ENCODE measurements around the gene C3. TPM values are rescaled to one million over a fixed set of nuclear protein-coding genes. Genes with fewer than 3 reads are reported as not detected.
"Not testable (repeated sequence)": the region's sequence is repeated elsewhere in the genome, so short reads cannot be mapped to it uniquely, and the experiment has no call there.

C3 gene
- total RNA-seq, 1 experiment from 2014 or later, result 7.0 TPM

GRCh38 chr19:6708913-6709312, 11.5 kb downstream of the C3 start:
- H3K9me2 ChIP-seq (ENCODE audit: insufficient read depth); BruUV-seq (replicated peaks); H4K20me1 ChIP-seq (ENCODE audit: insufficient read depth); ATAC-seq; H3K4me2 ChIP-seq (ENCODE audit: low read length); H3K36me3 ChIP-seq (ENCODE audit: control insufficient read depth in 1 of 2, insufficient read depth in 2 of 2, low read length in 2 of 2); intact Hi-C loops (cut with micrococcal nuclease); H3K4me3 ChIP-seq (replicated peaks in 1 of 2; ENCODE audit: low read depth in 1 of 2, low read length in 2 of 2); H3K27ac ChIP-seq (ENCODE audit: low read depth, low read length); DNase-seq (ENCODE audit: low read depth, low spot score); H3K27me3 ChIP-seq (ENCODE audit: insufficient read depth, low read length); H3K4me1 ChIP-seq (ENCODE audit: control insufficient read depth in 1 of 2, insufficient read depth in 2 of 2, low read length in 2 of 2); H3K9ac ChIP-seq (ENCODE audit: low read length); CTCF ChIA-PET; H3K79me2 ChIP-seq (ENCODE audit: insufficient read depth, low read length); H3K9me3 ChIP-seq (ENCODE audit: control insufficient read depth in 1 of 2, insufficient read depth in 1 of 2, low read depth in 1 of 2, low read length in 2 of 2); H2AFZ ChIP-seq (ENCODE audit: low read depth, low read length, poor library complexity, severe bottlenecking); RAD21 ChIA-PET (ENCODE audit: low non-redundant PET in 1 of 2, low total read pairs in 2 of 2, uncharacterized antibody in 2 of 2, unreplicated experiment in 2 of 2); POLR2A ChIA-PET: not testable (repeated sequence)

- no peak for DNase-seq (ENCODE audit: low read depth, low spot score)
- no TSS peak for BruUV-seq (replicated peaks)
Observed at GRCh38 chr19:6708346-6708745, 12.1 kb downstream of the C3 start.

More at GRCh38 chr19:6708346-6708745, 12.1 kb downstream of the C3 start:
- Histone ChIP-seq H3K4me3 (replicated peaks in 1 of 2; ENCODE audit: low read depth in 1 of 2, low read length in 2 of 2) (no peak overlapping the region), H3K27ac (ENCODE audit: low read depth, low read length) (no peak overlapping the region), H2AFZ (ENCODE audit: low read depth, low read length, poor library complexity, severe bottlenecking) (no peak overlapping the region), H4K20me1 (ENCODE audit: insufficient read depth) (no peaks in the 10 kb centered on the region), H3K79me2 (ENCODE audit: insufficient read depth, low read length) (no peaks in the 10 kb centered on the region), H3K9ac (ENCODE audit: low read length) (no peak overlapping the region), H3K4me1 (ENCODE audit: control insufficient read depth in 1 of 2, insufficient read depth in 2 of 2, low read length in 2 of 2) (no peaks in the 10 kb centered on the region), H3K9me3 (ENCODE audit: control insufficient read depth in 1 of 2, insufficient read depth in 1 of 2, low read depth in 1 of 2, low read length in 2 of 2) (no peaks in the 10 kb centered on the region), H3K36me3 (ENCODE audit: control insufficient read depth in 1 of 2, insufficient read depth in 2 of 2, low read length in 2 of 2) (no peaks in the 10 kb centered on the region), H3K4me2 (ENCODE audit: low read length) (no peak overlapping the region), H3K27me3 (ENCODE audit: insufficient read depth, low read length) (no peaks in the 10 kb centered on the region; the same call in 1 of the 2 replicates), H3K9me2 (ENCODE audit: insufficient read depth) (no peaks in the 10 kb centered on the region)
- intact Hi-C loops (cut with micrococcal nuclease), result no loop called here
- ChIA-PET POLR2A (no interaction called here), CTCF (no interaction called here), RAD21 (ENCODE audit: low non-redundant PET in 1 of 2, low total read pairs in 2 of 2, uncharacterized antibody in 2 of 2, unreplicated experiment in 2 of 2) (no interaction called here)
- no peak for ATAC-seq
- TF ChIP-seq REST (IDR thresholded peaks at IDR 0.05; ENCODE audit: low read depth), result no peak
